HG02938 (cell line): Measurements from ENCODE around the gene CFAP97D1.

Experiments
- ATAC-seq: cut with Tn5 transposase; IDR thresholded peaks from one replicate; pipeline ENCODE4 v1.9.1; 2021; ENCODE audit warnings: mild to moderate bottlenecking, moderate library complexity; ENCODE audit not compliant: unreplicated experiment

The CFAP97D1 gene

GRCh38 chr17:43780135-43780534 lies at the start of gene CFAP97D1:
CFAP97D1 (plus strand) TSS chr17:43780435; CDS start chr17:43780463, 28 bp downstream.
- ATAC-seq = no peak

DNA sequence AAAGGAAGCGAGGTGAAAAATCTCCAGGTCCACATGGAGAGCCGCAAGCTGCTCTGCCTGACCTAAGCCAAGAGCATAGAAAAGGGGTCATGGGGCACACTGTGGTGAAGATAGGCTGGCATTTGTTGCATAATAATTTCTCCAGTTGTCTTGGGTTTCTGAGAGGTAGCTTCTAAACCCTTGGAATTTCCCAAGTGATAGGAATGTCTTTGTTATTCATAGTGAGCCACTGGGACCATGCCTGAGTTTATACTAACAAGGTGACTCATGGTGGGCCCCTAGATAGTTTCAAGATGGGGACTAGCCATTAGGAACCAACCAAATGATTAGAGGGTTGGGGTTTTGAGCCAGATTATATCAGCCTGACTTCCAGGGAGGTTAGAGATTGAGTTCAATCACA lies 47.3 kb upstream of the CFAP97D1 start:
- ATAC-seq = no peak

- no peak for ATAC-seq
These were observed 46.3 kb upstream of the CFAP97D1 start for GRCh38 chr17:43733956-43734355.

- ATAC-seq = no peak
These were observed 45.9 kb upstream of the CFAP97D1 start for GRCh38 chr17:43734376-43734775.

DNA sequence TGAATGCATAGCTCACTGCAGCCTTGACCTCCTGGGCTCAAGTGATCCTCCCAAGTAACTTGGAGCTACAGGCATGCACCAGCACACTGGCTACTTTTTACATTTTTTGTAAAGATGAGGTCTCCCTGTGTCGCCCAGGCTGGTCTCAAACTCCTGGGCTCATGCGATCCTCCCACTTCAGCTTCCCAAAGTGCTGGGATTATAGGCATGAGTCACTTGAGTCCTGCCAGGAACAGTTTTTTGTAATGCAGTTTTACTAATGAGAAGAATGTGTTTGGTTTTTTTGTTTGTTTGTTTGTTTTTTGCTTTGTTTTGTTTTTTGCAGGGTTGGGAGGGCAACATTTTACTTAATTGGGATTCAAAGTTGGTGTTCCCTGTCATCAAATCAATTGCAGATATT lies 43.8 kb upstream of the CFAP97D1 start:
- no peak for ATAC-seq

- no peak for ATAC-seq
These were observed 42.5 kb upstream of the CFAP97D1 start for GRCh38 chr17:43737722-43738121.

- ATAC-seq = no peak
These were observed 39.7 kb upstream of the CFAP97D1 start for GRCh38 chr17:43740541-43740940.

- no peak for ATAC-seq
These were observed 38.6 kb upstream of the CFAP97D1 start for GRCh38 chr17:43741636-43742035.

DNA sequence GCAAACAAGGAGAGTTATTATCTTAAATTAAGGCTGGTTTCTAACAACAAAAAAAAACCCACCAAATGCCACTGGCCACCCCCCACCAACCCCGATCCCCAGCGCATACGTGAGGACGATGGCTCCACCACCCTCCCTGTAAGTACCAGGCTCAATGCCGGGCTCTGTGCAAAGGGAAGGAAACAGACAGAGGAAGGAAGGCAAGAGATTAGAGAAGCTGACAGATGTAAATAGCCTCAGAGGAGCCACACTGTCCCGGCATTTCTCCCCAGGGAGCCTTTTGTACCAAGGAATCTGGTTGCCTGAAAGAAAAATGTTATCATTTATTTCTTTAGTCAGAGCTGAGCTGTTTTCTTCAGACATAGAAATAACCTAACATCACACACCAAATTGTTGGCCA lies 34.7 kb upstream of the CFAP97D1 start:
- no peak for ATAC-seq

DNA sequence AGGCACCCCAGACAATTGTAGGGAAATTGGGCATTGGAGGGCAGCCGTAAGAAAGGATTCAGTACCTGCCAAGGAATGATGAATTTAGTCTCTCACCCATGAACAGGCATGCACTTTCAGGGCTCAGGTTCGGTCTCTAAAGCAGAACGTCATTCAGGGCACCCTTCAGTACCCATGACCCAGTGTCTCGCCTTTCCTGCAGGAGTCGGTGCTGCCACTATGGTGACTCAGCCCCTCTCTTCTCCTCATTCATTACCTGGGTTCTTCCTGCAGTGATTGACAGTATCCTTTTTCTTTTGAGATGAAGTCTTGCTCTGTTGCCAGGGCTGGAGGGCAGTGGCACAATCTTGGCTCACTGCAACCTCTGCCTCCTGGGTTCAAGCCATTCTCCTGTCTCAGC lies 30.1 kb upstream of the CFAP97D1 start:
- ATAC-seq = no peak

DNA sequence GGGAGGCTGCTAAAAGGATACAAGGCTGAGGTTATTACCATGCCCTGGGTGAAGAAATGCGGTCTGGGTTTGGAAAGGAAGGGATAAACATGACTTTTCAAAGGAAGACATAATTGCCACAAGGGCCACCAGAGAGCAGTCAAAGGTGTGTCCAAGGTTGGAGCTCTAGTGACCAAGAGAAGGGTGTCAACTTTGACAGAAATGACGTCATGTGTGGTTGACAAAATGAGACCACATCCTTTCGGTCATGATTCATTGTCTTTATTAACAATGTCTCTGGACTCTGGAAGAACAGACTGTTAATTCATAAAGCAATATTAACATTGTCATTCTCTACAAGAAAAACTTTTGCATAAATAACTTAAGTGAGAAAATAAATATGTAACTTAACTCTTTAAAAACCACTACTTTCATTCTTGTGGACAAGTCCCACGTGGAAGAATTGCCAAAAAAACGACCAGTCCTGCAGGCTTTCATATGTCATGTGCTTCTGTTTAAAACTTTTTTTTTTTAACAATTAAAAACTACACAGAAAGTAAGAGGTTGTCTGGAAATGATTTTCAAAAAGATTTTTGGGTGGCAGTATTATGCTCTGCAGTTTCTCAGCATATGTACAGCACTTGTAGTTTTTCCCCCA lies 26.6 kb upstream of the CFAP97D1 start:
- no peak for ATAC-seq

- no peak for ATAC-seq
These were observed 25.3 kb upstream of the CFAP97D1 start for GRCh38 chr17:43754947-43755346.

DNA sequence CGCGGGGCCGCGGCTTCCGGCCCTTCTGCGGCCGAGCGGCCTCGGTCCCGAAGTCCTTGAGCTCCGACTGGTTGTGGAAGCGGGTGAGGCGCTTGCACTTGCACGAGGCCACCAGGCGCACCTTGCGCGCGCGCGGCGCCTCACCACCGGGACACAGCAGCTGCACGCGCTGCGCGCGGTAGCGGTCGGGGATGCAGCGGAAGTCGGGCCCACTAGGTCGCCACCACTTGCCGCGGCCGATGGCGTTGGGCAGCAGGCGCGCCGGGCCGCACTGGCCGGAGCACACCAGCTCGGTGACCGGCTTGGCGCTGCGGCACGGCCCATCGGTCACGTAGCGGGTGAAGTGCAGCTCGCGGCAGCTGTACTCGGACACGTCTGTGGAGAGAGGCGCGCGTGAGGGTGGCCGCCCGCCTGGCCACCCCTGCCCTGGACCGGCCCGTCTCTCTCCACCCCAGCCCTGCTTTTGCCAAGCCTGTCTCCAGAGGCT lies 24.8 kb upstream of the CFAP97D1 start:
- no peak for ATAC-seq

DNA sequence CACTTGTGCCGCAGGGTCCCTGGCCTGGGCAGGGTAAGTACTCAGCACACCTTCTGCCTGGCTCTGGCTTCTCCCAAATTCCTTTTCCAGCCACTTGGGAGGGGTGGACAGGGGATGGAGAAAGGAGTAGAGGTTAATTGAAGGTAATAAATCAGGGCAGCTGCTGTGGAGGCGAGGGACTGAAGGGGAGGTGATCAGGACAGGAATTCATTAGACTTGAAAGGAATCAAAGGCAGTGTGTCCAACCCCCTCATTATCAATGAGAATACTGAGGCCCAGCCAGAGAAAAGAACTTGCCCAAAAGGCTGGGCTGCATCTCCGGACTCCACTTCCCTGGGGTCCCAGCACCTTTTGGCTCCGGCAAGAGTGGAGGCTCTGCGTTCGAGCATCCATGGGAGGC lies 24.0 kb upstream of the CFAP97D1 start:
- ATAC-seq = no peak

GRCh38 chr17:43757171-43757660 lies 23.0 kb upstream of the CFAP97D1 start:
- no peak for ATAC-seq

DNA sequence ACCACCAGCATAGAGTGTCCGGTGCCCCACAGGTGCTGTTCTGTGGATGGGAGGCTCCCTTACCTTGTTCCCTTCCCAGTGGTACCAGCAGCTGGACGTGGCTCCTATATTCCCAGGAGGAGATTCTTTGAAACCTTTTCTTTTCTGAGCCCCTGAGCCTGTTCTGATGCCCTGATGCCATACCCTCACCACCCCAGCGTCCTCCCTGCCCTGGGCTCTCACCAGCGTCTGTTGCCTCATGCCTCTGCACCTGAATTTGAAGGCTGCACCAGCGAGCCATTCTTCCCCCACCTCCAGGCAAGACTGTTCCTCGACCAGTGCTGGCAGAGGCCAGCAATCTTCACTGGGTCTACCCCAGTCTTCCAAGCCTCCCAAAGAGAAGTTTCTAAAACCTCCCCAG lies 22.1 kb upstream of the CFAP97D1 start:
- no peak for ATAC-seq

- ATAC-seq = no peak
These were observed 21.6 kb upstream of the CFAP97D1 start, which contains the start of gene SOST for GRCh38 chr17:43758497-43759174. SOST (minus strand) TSS chr17:43758791; CDS start chr17:43758741, 50 bp downstream.

DNA sequence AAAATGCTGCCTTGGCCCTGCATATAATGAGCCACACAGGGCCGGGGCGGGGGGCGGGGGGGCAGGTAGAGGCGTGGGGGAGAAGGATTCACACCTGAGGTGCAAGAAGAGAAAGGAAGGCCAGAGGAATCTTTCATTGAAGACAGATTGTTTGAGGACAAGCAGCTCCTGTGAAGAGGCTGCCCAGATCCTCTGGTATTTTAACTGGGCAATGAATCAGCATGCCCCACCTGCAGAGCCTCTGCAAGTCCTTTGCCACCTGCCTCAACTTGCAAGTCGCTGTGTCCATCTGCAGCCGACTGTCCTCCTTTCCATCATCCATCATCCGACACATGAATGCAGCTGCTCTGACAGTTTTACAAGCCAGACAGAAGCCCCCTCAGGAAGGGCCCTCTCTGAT lies 20.4 kb upstream of the CFAP97D1 start:
- no peak for ATAC-seq

- ATAC-seq = no peak
These were observed 19.9 kb upstream of the CFAP97D1 start for GRCh38 chr17:43760254-43760852.

DNA sequence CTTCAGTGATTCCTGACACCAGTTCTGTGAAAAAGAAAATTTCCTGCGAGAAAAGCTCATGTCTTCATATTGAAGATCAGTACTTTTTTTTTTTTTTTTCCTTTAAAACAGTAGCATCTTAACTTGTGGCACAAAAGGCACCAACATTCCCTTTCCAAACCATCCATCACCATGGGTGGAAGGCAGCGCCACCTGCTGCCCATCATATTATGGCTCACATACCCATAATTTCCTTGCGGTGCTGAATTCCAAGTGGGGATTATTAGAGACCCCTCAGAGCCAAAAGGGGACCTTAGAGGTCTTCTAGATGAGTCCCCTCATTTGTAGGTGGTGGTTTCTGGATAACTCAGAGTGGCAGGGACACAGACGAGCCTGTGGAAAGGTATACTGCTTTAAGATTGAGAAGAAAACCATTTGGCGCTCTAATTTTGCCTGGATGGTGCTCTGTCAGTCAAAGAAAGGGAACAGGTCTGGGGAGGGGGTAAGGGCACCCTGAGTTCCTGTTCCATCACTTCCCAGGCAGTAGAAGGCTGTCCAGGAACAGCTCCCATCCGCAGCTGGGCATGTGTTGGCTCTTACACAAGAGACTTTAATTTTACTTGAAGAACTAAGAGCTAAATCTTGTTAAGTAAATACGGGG lies 13.7 kb upstream of the CFAP97D1 start:
- no peak for ATAC-seq

GRCh38 chr17:43767053-43767712 lies 13.1 kb upstream of the CFAP97D1 start:
- ATAC-seq = no peak
